Right ventricle myocardium superior (tissue), 1 donor: ENCODE data around the gene URI1. TPM values are rescaled to one million over a fixed set of nuclear protein-coding genes. Genes with fewer than 3 reads are reported as not detected.

Experiments used
- ATAC-seq: fragments of 200-7000 bp; cut with Tn5 transposase; one replicate; pipeline ENCODE4 v1.9.1; 2020; ENCODE audit warnings: mild to moderate bottlenecking; ENCODE audit not compliant: poor library complexity
- DNase-seq: peaks from one replicate; pipeline ENCODE4 v3.0.0-alpha.2; 2020
- intact Hi-C: fragments of 100-400 bp; cut with DNase I; formaldehyde crosslinking; loops from one replicate; pipeline ENCODE4 v1.11.2; 2022
- total RNA-seq: library from RNA; stranded (reverse); fragmentation: NEBNext Ultra II Directional; extraction: Animal tissue kit (Norgen Biotek cat#: 25700); gene quantifications from one replicate; pipeline ENCODE4 v1.2.1, GENCODE V29; 2021
- donor health status: DM: no; HTN: yes; CAD: no; lungs with severe emphysema.

The URI1 gene
- total RNA-seq, 1 donor from 2014 or later = 44.6 TPM

GRCh38 chr19:30044273-30045248, 102.5 kb downstream of the URI1 start:
- ATAC-seq = no peak
- DNase-seq = no peak
- intact Hi-C loops = no loop called here

GRCh38 chr19:30046522-30046921, 104.5 kb downstream of the URI1 start:
- ATAC-seq = no peak
- intact Hi-C loops = no loop called here
- no peak for DNase-seq

- intact Hi-C loops = no loop called here
- DNase-seq = no peak
- no peak for ATAC-seq
Measured at GRCh38 chr19:30047432-30047831, 105.4 kb downstream of the URI1 start.

GRCh38 chr19:30049226-30049625, 107.2 kb downstream of the URI1 start:
- DNase-seq (no peak), ATAC-seq (no peak)
- intact Hi-C loops = no loop called here

- intact Hi-C loops = no loop called here
- DNase-seq = no peak
- no peak for ATAC-seq
Measured at GRCh38 chr19:30049846-30050667, 108.0 kb downstream of the URI1 start.

- DNase-seq (no peak), ATAC-seq (no peak)
- intact Hi-C loops = no loop called here
Measured at GRCh38 chr19:30052122-30053075, 110.4 kb downstream of the URI1 start.

- intact Hi-C loops = no loop called here
- DNase-seq (no peak), ATAC-seq (no peak)
Measured at GRCh38 chr19:30053558-30053957, 111.5 kb downstream of the URI1 start.

GRCh38 chr19:30054210-30054609, 112.2 kb downstream of the URI1 start:
- intact Hi-C loops = no loop called here
- DNase-seq = no peak
- ATAC-seq = no peak

- no peak for DNase-seq
- no peak for ATAC-seq
- intact Hi-C loops = no loop called here
Measured at GRCh38 chr19:30056580-30056979, 114.5 kb downstream of the URI1 start.

GRCh38 chr19:30059741-30060457, 117.9 kb downstream of the URI1 start:
- DNase-seq (no peak), ATAC-seq (no peak)
- intact Hi-C loops = no loop called here

GRCh38 chr19:30060531-30061222, 118.6 kb downstream of the URI1 start:
- ATAC-seq (no peak), DNase-seq (no peak)
- intact Hi-C loops = no loop called here

GRCh38 chr19:30061223-30062064, 119.4 kb downstream of the URI1 start:
- intact Hi-C loops = no loop called here
- no peak for DNase-seq

GRCh38 chr19:30062065-30062906, 120.2 kb downstream of the URI1 start:
- ATAC-seq = no peak
- intact Hi-C loops = no loop called here

More at GRCh38 chr19:30061223-30062064, 119.4 kb downstream of the URI1 start:
- ATAC-seq = no peak

GRCh38 chr19:30062907-30063649, 121.0 kb downstream of the URI1 start:
- intact Hi-C loops = no loop called here
- ATAC-seq = no peak
- no peak for DNase-seq

More at GRCh38 chr19:30062065-30062906, 120.2 kb downstream of the URI1 start:
- DNase-seq = no peak
